ENCODE data around the gene PRL.
A peak's percentile ranks its signal among the peaks of the same experiment; 100 is the strongest.

Gene PRL

DNA sequence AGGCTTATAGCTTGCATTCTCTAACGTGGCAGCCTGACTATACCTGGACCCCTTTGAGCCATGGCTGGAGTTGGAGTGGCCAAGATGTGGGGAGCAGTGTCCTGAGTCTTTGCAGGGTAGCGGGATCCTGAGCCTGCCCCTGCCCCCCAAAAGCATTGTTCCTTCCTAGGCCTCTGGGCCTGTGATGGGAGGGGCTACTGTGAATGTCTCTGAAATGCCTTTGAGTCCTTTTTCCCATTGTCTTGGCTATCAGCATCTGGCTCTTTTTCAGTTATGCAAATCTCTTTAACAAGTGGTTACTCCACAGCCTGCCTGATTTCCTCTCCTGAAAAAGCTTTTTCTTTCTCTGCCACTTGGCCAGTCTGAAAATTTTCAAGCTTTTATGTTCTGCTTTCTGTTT lies 17.0 kb upstream of the PRL start:
- TF ChIP-seq, protein P1, sequence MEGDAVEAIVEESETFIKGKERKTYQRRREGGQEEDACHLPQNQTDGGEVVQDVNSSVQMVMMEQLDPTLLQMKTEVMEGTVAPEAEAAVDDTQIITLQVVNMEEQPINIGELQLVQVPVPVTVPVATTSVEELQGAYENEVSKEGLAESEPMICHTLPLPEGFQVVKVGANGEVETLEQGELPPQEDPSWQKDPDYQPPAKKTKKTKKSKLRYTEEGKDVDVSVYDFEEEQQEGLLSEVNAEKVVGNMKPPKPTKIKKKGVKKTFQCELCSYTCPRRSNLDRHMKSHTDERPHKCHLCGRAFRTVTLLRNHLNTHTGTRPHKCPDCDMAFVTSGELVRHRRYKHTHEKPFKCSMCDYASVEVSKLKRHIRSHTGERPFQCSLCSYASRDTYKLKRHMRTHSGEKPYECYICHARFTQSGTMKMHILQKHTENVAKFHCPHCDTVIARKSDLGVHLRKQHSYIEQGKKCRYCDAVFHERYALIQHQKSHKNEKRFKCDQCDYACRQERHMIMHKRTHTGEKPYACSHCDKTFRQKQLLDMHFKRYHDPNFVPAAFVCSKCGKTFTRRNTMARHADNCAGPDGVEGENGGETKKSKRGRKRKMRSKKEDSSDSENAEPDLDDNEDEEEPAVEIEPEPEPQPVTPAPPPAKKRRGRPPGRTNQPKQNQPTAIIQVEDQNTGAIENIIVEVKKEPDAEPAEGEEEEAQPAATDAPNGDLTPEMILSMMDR (IDR thresholded peaks at IDR 0.05; ENCODE audit: borderline replicate concordance, extremely low read depth, low read length, poor library complexity, severe bottlenecking), result no peak
- no peak for TF ChIP-seq EZH2 (IDR thresholded peaks at IDR 0.05; ENCODE audit: borderline replicate concordance, low read depth, low read length, severe bottlenecking)
- Histone ChIP-seq H2AFZ (ENCODE audit: low read depth, low read length) (no peak overlapping the region), H4K20me1 (ENCODE audit: insufficient read depth, low read length) (no peaks in the 10 kb centered on the region), H3K27ac (ENCODE audit: low read length) (no peak overlapping the region), H3K79me2 (ENCODE audit: insufficient read depth, low read length) (no peaks in the 10 kb centered on the region), H3K27me3 (ENCODE audit: insufficient read depth, low read length, poor library complexity) (no peaks in the 10 kb centered on the region), H3K36me3 (ENCODE audit: insufficient read depth, low read length) (no peaks in the 10 kb centered on the region), H3K4me2 (ENCODE audit: insufficient read depth, low read length) (no peak overlapping the region), H3K4me3 (ENCODE audit: low read depth in 1 of 2, low read length in 2 of 2) (no peak overlapping the region), H3K9ac (ENCODE audit: low read depth, low read length) (no peak overlapping the region), H3K9me3 (ENCODE audit: insufficient read depth, low read length, severe bottlenecking) (peaks cover 25% of the 10 kb centered on the region), H3K4me1 (ENCODE audit: insufficient read depth, low read length) (peaks cover 2% of the 10 kb centered on the region; the same call in 1 of the 2 replicates)
- DNase-seq (no peak), ATAC-seq (ENCODE audit: insufficient read depth, low read depth) (0 out of 3 replicates have a peak, but pooled peaks have one; percentile 29)

DNA sequence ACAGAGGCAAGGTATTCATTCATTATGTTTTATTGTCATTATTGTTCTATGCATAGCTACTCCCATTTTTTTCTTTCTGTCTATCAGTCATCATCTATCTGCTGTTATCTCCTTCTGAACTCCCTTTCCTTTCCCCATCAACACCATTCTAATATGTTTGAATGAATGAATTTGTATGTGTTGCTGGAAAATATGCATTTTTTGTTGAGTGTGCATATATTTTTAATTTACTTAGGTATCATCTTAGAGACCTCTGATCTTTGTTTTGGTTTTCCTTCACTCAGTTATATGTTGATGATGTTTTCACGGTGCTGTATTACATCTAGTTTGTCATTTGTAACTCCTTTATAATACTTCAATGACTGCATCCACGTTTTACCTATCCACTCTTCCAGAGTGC lies 12.1 kb upstream of the PRL start:
- TF ChIP-seq, protein P1 (IDR thresholded peaks at IDR 0.05; ENCODE audit: borderline replicate concordance, extremely low read depth, low read length, poor library complexity, severe bottlenecking), result no peak
- TF ChIP-seq EZH2 (IDR thresholded peaks at IDR 0.05; ENCODE audit: borderline replicate concordance, low read depth, low read length, severe bottlenecking), result no peak
- no peak overlapping the region for H3K27ac ChIP-seq (ENCODE audit: low read length)
- DNase-seq (no peak), ATAC-seq (ENCODE audit: insufficient read depth, low read depth) (no peak)
- H3K9me3 ChIP-seq (ENCODE audit: insufficient read depth, low read length, severe bottlenecking), result peaks cover 22% of the 10 kb centered on the region
- H3K36me3 ChIP-seq (ENCODE audit: insufficient read depth, low read length), result no peaks in the 10 kb centered on the region
- no peak overlapping the region for H3K4me2 ChIP-seq (ENCODE audit: insufficient read depth, low read length)
- no peaks in the 10 kb centered on the region for H4K20me1 ChIP-seq (ENCODE audit: insufficient read depth, low read length)
- no peaks in the 10 kb centered on the region for H3K27me3 ChIP-seq (ENCODE audit: insufficient read depth, low read length, poor library complexity)
- no peak overlapping the region for H3K9ac ChIP-seq (ENCODE audit: low read depth, low read length)
- H3K79me2 ChIP-seq (ENCODE audit: insufficient read depth, low read length), result no peaks in the 10 kb centered on the region
- no peaks in the 10 kb centered on the region for H3K4me1 ChIP-seq (ENCODE audit: insufficient read depth, low read length)
- no peak overlapping the region for H2AFZ ChIP-seq (ENCODE audit: low read depth, low read length)
- H3K4me3 ChIP-seq (ENCODE audit: low read depth in 1 of 2, low read length in 2 of 2), result no peak overlapping the region

DNA sequence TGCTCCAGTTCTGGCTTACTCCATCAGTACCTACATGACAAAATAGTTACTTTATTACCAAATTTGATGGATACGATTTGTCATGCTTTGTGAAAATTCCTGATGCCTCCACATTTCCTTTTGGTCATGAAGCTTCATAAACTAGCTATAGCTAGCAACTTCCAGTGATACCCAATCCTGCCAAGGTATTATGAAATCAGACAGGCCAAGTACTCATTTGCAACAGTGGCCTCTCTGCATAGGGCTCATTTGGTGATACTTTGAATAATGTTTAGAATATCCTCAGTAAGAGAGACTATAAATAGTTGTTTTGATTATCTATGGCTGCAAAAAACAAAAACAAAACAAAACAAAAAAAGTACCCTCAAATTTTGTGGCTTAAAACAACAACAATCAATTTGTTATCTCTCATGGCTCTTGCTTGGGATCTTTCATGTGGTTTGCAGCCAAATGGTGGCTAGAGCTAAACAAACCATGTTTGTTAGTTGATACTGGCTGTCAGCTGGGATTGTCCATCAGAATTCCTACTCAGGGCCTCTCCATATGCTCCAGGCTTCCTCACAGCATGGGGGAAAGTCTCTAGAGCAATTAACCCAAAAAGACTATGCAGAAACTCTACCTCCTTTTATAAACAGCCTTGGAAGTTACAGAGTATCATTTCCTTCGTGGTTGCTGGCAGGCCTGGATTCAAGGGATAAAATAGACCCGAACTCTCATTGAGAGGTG lies 10.1 kb upstream of the PRL start:
- Histone ChIP-seq H3K9ac (ENCODE audit: low read depth, low read length) (no peak overlapping the region), H3K9me3 (ENCODE audit: insufficient read depth, low read length, severe bottlenecking) (peaks cover 11% of the 10 kb centered on the region), H3K36me3 (ENCODE audit: insufficient read depth, low read length) (no peaks in the 10 kb centered on the region), H2AFZ (ENCODE audit: low read depth, low read length) (no peak overlapping the region), H3K4me3 (ENCODE audit: low read depth in 1 of 2, low read length in 2 of 2) (no peak overlapping the region), H3K4me1 (ENCODE audit: insufficient read depth, low read length) (peaks cover 8% of the 10 kb centered on the region), H3K27me3 (ENCODE audit: insufficient read depth, low read length, poor library complexity) (no peaks in the 10 kb centered on the region), H3K79me2 (ENCODE audit: insufficient read depth, low read length) (no peaks in the 10 kb centered on the region), H3K27ac (ENCODE audit: low read length) (no peak overlapping the region), H3K4me2 (ENCODE audit: insufficient read depth, low read length) (no peak overlapping the region), H4K20me1 (ENCODE audit: insufficient read depth, low read length) (no peaks in the 10 kb centered on the region)
- DNase-seq (no peak), ATAC-seq (ENCODE audit: insufficient read depth, low read depth) (no peak)
- TF ChIP-seq, protein P1 (IDR thresholded peaks at IDR 0.05; ENCODE audit: borderline replicate concordance, extremely low read depth, low read length, poor library complexity, severe bottlenecking), result no peak
- TF ChIP-seq EZH2 (IDR thresholded peaks at IDR 0.05; ENCODE audit: borderline replicate concordance, low read depth, low read length, severe bottlenecking), result no peak

Measured in DND-41 (cell line).